IMR-90 (cell line): ENCODE measurements around the gene COA6. TPM values are rescaled to one million over a fixed set of nuclear protein-coding genes. Genes with fewer than 3 reads are reported as not detected.

Experiments used
- ATAC-seq: fragments of 200-7000 bp; cut with Tn5 transposase; 2 replicates; pipeline ENCODE4 v1.9.1; 2020; ENCODE audit warnings: low read depth, mild to moderate bottlenecking, moderate library complexity
- BruUV-seq: library from RNA; stranded (reverse); fragments of 400-500 nt; replicated peaks from 2 replicates; lab custom pipeline; 2021; lab: Mats Ljungman, UMichigan
- CTCF ChIA-PET: fragments of 300-600 bp; formaldehyde crosslinking; extraction: SDS; loops from one replicate; lab custom pipeline; 2021; ENCODE audit warnings: antibody characterized with exemption; lab: Yijun Ruan, JAX
- POLR2A ChIA-PET: fragments of 300-600 bp; sonication (Branson Sonifier 250); formaldehyde crosslinking; loops from one replicate; lab custom pipeline; 2022; ENCODE audit warnings: antibody characterized with exemption; ENCODE audit not compliant: unreplicated experiment; lab: Charles Lee
- DNase-seq: peaks from one replicate; pipeline ENCODE4 v3.0.0; 2013
- H2AFZ ChIP-seq: replicated peaks from 2 replicates; pipeline ENCODE3; 2013; ENCODE audit warnings: low read length, mild to moderate bottlenecking; ENCODE audit not compliant: poor library complexity
- H2AK5ac ChIP-seq: 2 replicates; pipeline ENCODE4 v1.6.1; 2013; ENCODE audit warnings: low read depth, low read length, inconsistent platforms
- H2AK9ac ChIP-seq: replicated peaks from 2 replicates; pipeline ENCODE3; 2013; ENCODE audit warnings: mild to moderate bottlenecking, low read depth, low read length, moderate library complexity; ENCODE audit not compliant: poor library complexity
- H2BK120ac ChIP-seq: 2 replicates; pipeline ENCODE4 v1.6.1; 2013; ENCODE audit warnings: low read depth, low read length, inconsistent platforms
- H2BK15ac ChIP-seq: 3 replicates; pipeline ENCODE4 v1.6.1; 2013; ENCODE audit warnings: low read depth, low read length, inconsistent platforms
- H2BK20ac ChIP-seq: 2 replicates; pipeline ENCODE4 v1.6.1; 2013; ENCODE audit warnings: low read depth, mild to moderate bottlenecking, inconsistent platforms, low read length, moderate library complexity
- H2BK5ac ChIP-seq: 2 replicates; pipeline ENCODE4 v1.6.1; 2013; ENCODE audit warnings: mild to moderate bottlenecking, low read depth, low read length, inconsistent platforms; ENCODE audit not compliant: poor library complexity, severe bottlenecking
- H3K14ac ChIP-seq: replicated peaks from 2 replicates; pipeline ENCODE4 v1.6.1; 2013; ENCODE audit warnings: low read depth, low read length, inconsistent platforms
- H3K18ac ChIP-seq: 2 replicates; pipeline ENCODE4 v1.6.1; 2013; ENCODE audit warnings: low read depth, low read length, control low read depth
- H3K23ac ChIP-seq: 2 replicates; pipeline ENCODE4 v1.6.1; 2013; ENCODE audit warnings: low read depth, low read length, inconsistent platforms
- H3K27ac ChIP-seq: 2 replicates; pipeline ENCODE4 v1.5.1; 2013; ENCODE audit warnings: mild to moderate bottlenecking, control low read depth, low read length; ENCODE audit not compliant: insufficient read depth
- H3K27me3 ChIP-seq: 2 replicates; pipeline ENCODE4 v1.6.1; 2013; ENCODE audit warnings: low read length; ENCODE audit not compliant: control insufficient read depth, insufficient read depth
- H3K36me3 ChIP-seq: 2 replicates; pipeline ENCODE4 v1.6.1; 2013; ENCODE audit warnings: low read length, mixed read lengths; ENCODE audit not compliant: control insufficient read depth, insufficient read depth
- H3K4ac ChIP-seq: 2 replicates; pipeline ENCODE4 v1.6.1; 2013; ENCODE audit warnings: low read depth, low read length, inconsistent platforms
- H3K4me1 ChIP-seq: 2 replicates; pipeline ENCODE4 v1.6.1; 2013; ENCODE audit warnings: low read length, mixed read lengths; ENCODE audit not compliant: control insufficient read depth, insufficient read depth
- H3K4me2 ChIP-seq: 2 replicates; pipeline ENCODE4 v1.6.1; 2013; ENCODE audit warnings: low read depth, mild to moderate bottlenecking, control low read depth, low read length, moderate library complexity
- H3K4me3 ChIP-seq: 2 replicates; pipeline ENCODE4 v1.5.1; 2013; ENCODE audit warnings: low read depth, mild to moderate bottlenecking, control low read depth, low read length, moderate library complexity; ENCODE audit not compliant: insufficient read depth
- H3K56ac ChIP-seq: 2 replicates; pipeline ENCODE4 v1.6.1; 2013; ENCODE audit warnings: low read length, inconsistent platforms; ENCODE audit not compliant: insufficient read depth; ENCODE audit errors: extremely low read depth
- H3K79me1 ChIP-seq, 2 experiments: 2 replicates each; pipeline ENCODE4 v1.6.1; 2013; ENCODE audit warnings: low read length in 2 of 2, inconsistent platforms in 1 of 2, low read depth in 1 of 2
- H3K9ac ChIP-seq: 2 replicates; pipeline ENCODE4 v1.6.1; 2013; ENCODE audit warnings: low read depth, low read length, control low read depth
- H3K9me1 ChIP-seq: 2 replicates; pipeline ENCODE4 v1.6.1; 2013; ENCODE audit warnings: low read length, inconsistent platforms; ENCODE audit not compliant: insufficient read depth
- H3K9me3 ChIP-seq: 2 replicates; pipeline ENCODE4 v1.6.1; 2013; ENCODE audit warnings: low read length; ENCODE audit not compliant: control insufficient read depth, insufficient read depth
- H4K20me1 ChIP-seq: 2 replicates; pipeline ENCODE4 v1.6.1; 2013; ENCODE audit warnings: low read length, inconsistent platforms; ENCODE audit not compliant: insufficient read depth
- H4K5ac ChIP-seq: 2 replicates; pipeline ENCODE4 v1.6.1; 2013; ENCODE audit warnings: mild to moderate bottlenecking, low read depth, low read length, control low read depth
- H4K8ac ChIP-seq, 2 experiments: 2 replicates each; pipeline ENCODE4 v1.6.1; 2013; ENCODE audit warnings: low read depth in 2 of 2, low read length in 2 of 2, control low read depth in 1 of 2, inconsistent platforms in 1 of 2
- H4K91ac ChIP-seq: 2 replicates; pipeline ENCODE4 v1.6.1; 2013; ENCODE audit warnings: low read depth, low read length, inconsistent platforms; ENCODE audit not compliant: insufficient read depth
- MAFK ChIP-seq: IDR thresholded peaks from 2 replicates; pipeline ENCODE4 v1.6.1; 2012; ENCODE audit warnings: low read depth, low read length, improper control_type of control experiment
- MAZ ChIP-seq: IDR thresholded peaks from 2 replicates; pipeline ENCODE4 v1.6.1; 2012; ENCODE audit warnings: low read depth, mild to moderate bottlenecking, low read length, improper control_type of control experiment, moderate library complexity, borderline replicate concordance
- RFX5 ChIP-seq: IDR thresholded peaks from 2 replicates; pipeline ENCODE4 v1.8.0; 2012; ENCODE audit warnings: low read depth, mild to moderate bottlenecking, low read length, moderate library complexity
- USF2 ChIP-seq: fragments of 150-350 bp; IDR thresholded peaks from 2 replicates; pipeline ENCODE4 v1.6.1; 2017; ENCODE audit warnings: mild to moderate bottlenecking, antibody characterized with exemption, low read length, low read depth
- WGBS, 2 experiments: methylation state at CpG; one replicate each; pipeline versions ENCODE4 v1.1.5 to v1.1.7; 2013; ENCODE audit warnings: missing lambda C conversion rate in 2 of 2; ENCODE audit not compliant: insufficient read length in 1 of 2; ENCODE audit errors: extremely low coverage in 2 of 2; 5-methylcytosine and 5-hydroxymethylcytosine counted together
- dilution Hi-C: fragments of 300-500 bp; cut with HindIII; formaldehyde crosslinking; loops from one replicate; pipeline ENCODE4 v1.14.3; 2018; ENCODE audit warnings: low sequenced_read_pairs; ENCODE audit not compliant: unreplicated experiment
- in situ Hi-C: fragments of 300-500 bp; cut with MboI; formaldehyde crosslinking; loops from 3 replicates; pipeline ENCODE4 v1.14.3; 2019; ENCODE audit warnings: low sequenced_read_pairs, inconsistent platforms, mixed read lengths
- intact Hi-C: fragments of 100-400 bp; cut with micrococcal nuclease; formaldehyde crosslinking; loops from 2 replicates; pipeline ENCODE4 v1.10.0; 2022
- polyA plus RNA-seq, 3 experiments: library from polyadenylated mRNA; depleted of rRNA; stranded (reverse); fragments of >200 nt; gene quantifications; 2 replicates each; pipeline ENCODE4 v1.2.3, GENCODE V29; 2012; ENCODE audit warnings: low replicate concordance in 1 of 3
- total RNA-seq: library from RNA; depleted of rRNA; stranded (reverse); fragments of >200 nt; gene quantifications from 2 replicates; pipeline ENCODE4 v1.2.3, GENCODE V29; 2012

The COA6 gene
- total and polyA plus RNA-seq, 2 of the 4 experiments (the other 2 are of a cell fraction) = 6.8 to 14.3 TPM

GRCh38 chr1:234362558-234362957 lies 10.7 kb upstream of the COA6 start:
- CTCF ChIA-PET = no interaction called here
- H2AK5ac ChIP-seq = no peak overlapping the region

More at GRCh38 chr1:234362558-234362957, 10.7 kb upstream of the COA6 start:
- no peak overlapping the region for H3K56ac ChIP-seq
- H2BK15ac ChIP-seq = no peak overlapping the region
- no peak overlapping the region for H3K14ac ChIP-seq
- POLR2A ChIA-PET = no interaction called here
- H3K36me3 ChIP-seq = no peaks in the 10 kb centered on the region
- no peak overlapping the region for H3K18ac ChIP-seq
- in situ Hi-C loops (no loop called here), dilution Hi-C loops (no loop called here), intact Hi-C loops (no loop called here)
- ATAC-seq (no peak), DNase-seq (no peak)
- H4K5ac ChIP-seq = no peak overlapping the region
- no peak overlapping the region for H3K23ac ChIP-seq
- H3K79me1 ChIP-seq = no peaks in the 10 kb centered on the region
- no peak overlapping the region for H3K9ac ChIP-seq
- H3K4ac ChIP-seq = no peak overlapping the region
- H3K27ac ChIP-seq = no peak overlapping the region
- H3K4me2 ChIP-seq = no peak overlapping the region
- WGBS, 2 experiments = no CpG with 5 or more reads among the region's 2 CpGs
- H2BK20ac ChIP-seq = no peak overlapping the region
- H2BK5ac ChIP-seq = no peak overlapping the region
- no peaks in the 10 kb centered on the region for H3K4me1 ChIP-seq
- no peaks in the 10 kb centered on the region for H4K20me1 ChIP-seq
- BruUV-seq = no TSS peak
- no peak overlapping the region for H2AFZ ChIP-seq
- no peaks in the 10 kb centered on the region for H3K9me1 ChIP-seq
- H2AK9ac ChIP-seq = no peak overlapping the region
- 0 out of 2 replicates have a peak, but pooled peaks cover 2% of the 10 kb centered on the region for H3K27me3 ChIP-seq
- no peak overlapping the region for H4K91ac ChIP-seq
- no peaks in the 10 kb centered on the region for H3K9me3 ChIP-seq
- no peak overlapping the region for H4K8ac ChIP-seq
- TF ChIP-seq MAFK = peak; percentile 66
- no peak for TF ChIP-seq USF2
- no peak for TF ChIP-seq RFX5
- no peak for TF ChIP-seq MAZ
- H2BK120ac ChIP-seq = no peak overlapping the region
- no peak overlapping the region for H3K4me3 ChIP-seq
